Measurements from ENCODE around the gene CNOT11.

DNA sequence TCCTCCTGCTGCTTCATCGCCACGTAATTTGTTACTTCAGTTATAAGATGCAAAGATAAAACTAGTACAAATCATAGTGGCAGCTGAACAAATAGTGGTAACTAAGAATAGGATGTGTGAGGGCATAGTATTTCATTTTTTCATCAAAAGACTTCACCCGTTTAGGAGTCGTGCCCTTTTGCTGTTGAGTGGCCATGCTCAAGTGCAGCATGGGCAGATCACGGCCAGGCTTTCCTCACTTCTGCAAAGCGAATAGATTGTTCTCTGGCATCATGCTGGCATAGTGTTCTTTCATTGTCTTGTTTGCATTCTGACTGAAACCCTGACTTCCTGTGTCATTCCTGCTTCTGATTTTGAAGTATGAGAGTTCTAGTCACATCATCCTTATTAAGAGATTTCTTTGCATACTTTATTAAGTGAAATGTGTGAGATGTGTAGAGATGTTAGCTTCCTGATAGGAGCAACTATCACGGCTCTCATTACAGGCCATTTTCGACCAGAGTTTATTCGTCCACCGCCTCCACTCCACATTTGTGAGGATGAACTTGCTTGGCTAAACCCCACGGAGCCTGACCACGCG, 11.8 kb downstream of the CNOT11 start:
- no peak for TF ChIP-seq POLR2A (IDR thresholded peaks at IDR 0.05)
- TF ChIP-seq, protein P1, sequence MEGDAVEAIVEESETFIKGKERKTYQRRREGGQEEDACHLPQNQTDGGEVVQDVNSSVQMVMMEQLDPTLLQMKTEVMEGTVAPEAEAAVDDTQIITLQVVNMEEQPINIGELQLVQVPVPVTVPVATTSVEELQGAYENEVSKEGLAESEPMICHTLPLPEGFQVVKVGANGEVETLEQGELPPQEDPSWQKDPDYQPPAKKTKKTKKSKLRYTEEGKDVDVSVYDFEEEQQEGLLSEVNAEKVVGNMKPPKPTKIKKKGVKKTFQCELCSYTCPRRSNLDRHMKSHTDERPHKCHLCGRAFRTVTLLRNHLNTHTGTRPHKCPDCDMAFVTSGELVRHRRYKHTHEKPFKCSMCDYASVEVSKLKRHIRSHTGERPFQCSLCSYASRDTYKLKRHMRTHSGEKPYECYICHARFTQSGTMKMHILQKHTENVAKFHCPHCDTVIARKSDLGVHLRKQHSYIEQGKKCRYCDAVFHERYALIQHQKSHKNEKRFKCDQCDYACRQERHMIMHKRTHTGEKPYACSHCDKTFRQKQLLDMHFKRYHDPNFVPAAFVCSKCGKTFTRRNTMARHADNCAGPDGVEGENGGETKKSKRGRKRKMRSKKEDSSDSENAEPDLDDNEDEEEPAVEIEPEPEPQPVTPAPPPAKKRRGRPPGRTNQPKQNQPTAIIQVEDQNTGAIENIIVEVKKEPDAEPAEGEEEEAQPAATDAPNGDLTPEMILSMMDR (IDR thresholded peaks at IDR 0.05): no peak
